Colonic mucosa (tissue), 4 donors: ENCODE data around the gene SAMD13. TPM values are rescaled to one million over a fixed set of nuclear protein-coding genes. Genes with fewer than 3 reads are reported as not detected.

Experiments
- DNase-seq: peaks from one replicate; pipeline ENCODE4 v3.0.0-alpha.2; 2020
- H3K27ac ChIP-seq: fragments of 200-600 bp; one replicate; pipeline ENCODE4 v1.8.0; 2021
- H3K27me3 ChIP-seq: fragments of 200-600 bp; one replicate; pipeline ENCODE4 v1.8.0; 2021
- H3K36me3 ChIP-seq: fragments of 200-600 bp; one replicate; pipeline ENCODE4 v1.8.0; 2021
- H3K4me1 ChIP-seq: fragments of 200-600 bp; one replicate; pipeline ENCODE4 v1.8.0; 2021; ENCODE audit warnings: mild to moderate bottlenecking
- H3K4me3 ChIP-seq: fragments of 200-600 bp; one replicate; pipeline ENCODE4 v1.8.0; 2021
- H3K9ac ChIP-seq, 2 donors: one replicate each; pipeline ENCODE4 v1.7.0; 2013; ENCODE audit warnings: control low read depth in 2 of 2, low read depth in 2 of 2, low read length in 2 of 2
- H3K9me3 ChIP-seq: fragments of 200-600 bp; one replicate; pipeline ENCODE4 v1.8.0; 2021
- CTCF ChIP-seq: fragments of 200-600 bp; IDR thresholded peaks from one replicate; pipeline ENCODE4 v1.8.0; 2022; ENCODE audit warnings: antibody characterized with exemption, mild to moderate bottlenecking
- intact Hi-C: fragments of 100-400 bp; cut with DNase I; formaldehyde crosslinking; loops from one replicate; pipeline ENCODE4 v1.14.1; 2022
- total RNA-seq, 2 donors: library from RNA; stranded (reverse); fragmentation: NEBNext Ultra II Directional in 1 of 2; extraction: Animal tissue kit (Norgen Biotek cat#: 25700) in 1 of 2; gene quantifications; one replicate each; pipeline ENCODE4 v1.2.1, GENCODE V29; 2021
- donor health status: healthy.
- donor health status: DM: no; HTN: no; CAD: no.
- donor health status: DM: no; HTN: no; CAD: no.

SAMD13 gene
- total RNA-seq, 2 donors from 2014 or later: 22.2 to 31.0 TPM

DNA sequence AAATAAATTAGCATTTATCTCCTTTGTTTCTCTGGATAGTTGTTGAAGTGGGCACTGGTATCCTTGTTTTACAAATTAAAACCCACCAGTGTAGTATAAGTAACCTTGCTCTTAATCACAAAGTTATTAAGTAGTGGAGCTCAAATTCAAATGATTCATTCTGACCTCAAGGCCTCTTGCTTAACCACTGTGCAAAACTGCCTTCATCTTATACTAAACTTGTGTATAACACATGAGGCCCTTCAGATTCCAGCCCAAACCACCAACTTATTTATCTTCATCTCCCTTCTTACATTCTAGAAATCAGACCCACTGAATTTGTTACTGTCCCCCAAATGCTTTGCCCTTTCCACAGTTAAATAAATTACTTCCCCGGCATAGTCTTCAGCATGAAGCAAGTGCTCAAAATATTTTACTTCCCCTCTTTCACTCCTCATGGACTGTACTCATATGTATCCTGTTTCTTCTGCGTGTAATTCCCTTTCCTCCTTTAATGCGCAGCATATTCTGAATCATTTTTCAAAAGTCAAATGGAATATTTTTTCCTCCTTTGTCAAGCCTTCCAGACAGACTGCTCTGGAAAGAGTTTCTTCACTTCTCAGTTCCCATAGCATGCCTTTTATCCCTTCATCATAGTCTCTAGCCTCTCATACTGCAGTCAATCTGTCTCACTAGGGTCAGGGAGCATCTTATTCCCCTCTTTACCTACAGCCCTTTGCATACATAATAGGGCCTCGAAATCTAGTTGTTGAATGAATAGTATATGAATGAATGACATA, 77.8 kb downstream of the SAMD13 start:
- intact Hi-C loops: no loop called here
- H3K27me3 ChIP-seq: no peaks in the 10 kb centered on the region
- DNase-seq: no peak
- no peaks in the 10 kb centered on the region for H3K36me3 ChIP-seq
- no peaks in the 10 kb centered on the region for H3K9me3 ChIP-seq
- no peak for TF ChIP-seq CTCF
- no peaks in the 10 kb centered on the region for H3K4me1 ChIP-seq
- no peak overlapping the region for H3K27ac ChIP-seq
- no peak overlapping the region for H3K9ac ChIP-seq
- H3K4me3 ChIP-seq: no peak overlapping the region

DNA sequence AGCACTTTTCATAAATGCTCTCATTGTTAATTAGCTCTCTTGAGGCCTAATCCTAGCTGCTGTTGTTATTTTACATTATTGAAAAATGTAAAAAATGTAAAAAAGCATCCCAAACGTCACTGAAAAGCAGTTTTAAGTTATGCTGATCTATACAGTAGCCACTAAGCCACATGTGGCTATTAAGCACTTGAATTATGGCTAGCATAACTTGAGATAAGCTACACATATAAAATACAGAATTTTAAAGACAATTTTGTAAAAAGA, 78.3 kb downstream of the SAMD13 start:
- H3K36me3 ChIP-seq: no peaks in the 10 kb centered on the region
- H3K4me3 ChIP-seq: no peak overlapping the region
- no peak for DNase-seq
- TF ChIP-seq CTCF: no peak
- no peak overlapping the region for H3K27ac ChIP-seq
- no peak overlapping the region for H3K9ac ChIP-seq
- no peaks in the 10 kb centered on the region for H3K4me1 ChIP-seq
- H3K27me3 ChIP-seq: no peaks in the 10 kb centered on the region
- H3K9me3 ChIP-seq: no peaks in the 10 kb centered on the region
- intact Hi-C loops: no loop called here

- DNase-seq: no peak
- intact Hi-C loops: no loop called here
- no peak for TF ChIP-seq CTCF
- H3K4me3 ChIP-seq: no peak overlapping the region
- H3K27me3 ChIP-seq: no peaks in the 10 kb centered on the region
- H3K36me3 ChIP-seq: no peaks in the 10 kb centered on the region
- no peak overlapping the region for H3K27ac ChIP-seq
- H3K9me3 ChIP-seq: no peaks in the 10 kb centered on the region
- no peaks in the 10 kb centered on the region for H3K4me1 ChIP-seq
- H3K9ac ChIP-seq: no peak overlapping the region
Observed at GRCh38 chr1:84382127-84382526, 80.6 kb downstream of the SAMD13 start.

- Histone ChIP-seq H3K9ac (no peak overlapping the region), H3K4me1 (no peaks in the 10 kb centered on the region), H3K36me3 (no peaks in the 10 kb centered on the region), H3K9me3 (no peaks in the 10 kb centered on the region), H3K4me3 (no peak overlapping the region), H3K27me3 (no peaks in the 10 kb centered on the region), H3K27ac (no peak overlapping the region)
- intact Hi-C loops: no loop called here
- no peak for TF ChIP-seq CTCF
- DNase-seq: no peak
Observed at GRCh38 chr1:84385347-84385746, 83.8 kb downstream of the SAMD13 start.

DNA sequence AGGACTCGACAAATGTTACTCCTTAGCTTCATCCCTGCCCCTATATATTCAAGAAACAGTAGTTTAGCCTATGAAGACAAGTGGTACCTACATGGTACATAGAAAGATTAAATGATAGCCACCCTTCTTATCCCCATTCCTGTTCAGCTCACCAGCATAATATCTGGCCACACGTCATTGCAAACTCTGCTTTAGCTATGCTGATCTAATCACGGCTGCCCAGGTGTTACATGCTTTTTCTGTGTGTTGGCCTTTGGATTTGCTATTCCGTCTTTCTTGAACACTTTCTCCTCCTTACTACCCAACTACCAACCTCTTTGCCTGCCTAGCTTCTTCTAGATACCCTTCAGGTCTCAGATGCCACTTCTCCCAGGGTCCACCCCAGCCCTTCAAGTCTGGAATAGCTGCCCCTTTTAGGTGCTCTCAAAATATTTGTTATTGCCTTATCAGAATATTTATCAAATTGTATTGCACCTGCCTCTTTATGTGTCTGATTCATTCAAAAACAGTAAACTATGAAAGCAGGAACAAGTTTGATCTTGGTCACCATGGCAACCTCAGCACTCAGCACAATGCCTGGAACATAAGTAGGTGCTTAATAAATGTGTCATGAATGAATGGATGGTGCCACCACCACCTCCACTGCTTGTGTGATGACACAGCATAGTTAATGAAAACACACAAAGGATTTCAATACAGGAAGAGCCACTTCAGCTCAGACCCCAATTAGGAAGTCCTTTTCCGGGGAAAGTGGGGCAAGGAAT, 85.4 kb downstream of the SAMD13 start:
- DNase-seq: no peak
- no peak overlapping the region for H3K27ac ChIP-seq
- intact Hi-C loops: no loop called here
- no peaks in the 10 kb centered on the region for H3K4me1 ChIP-seq
- no peak overlapping the region for H3K4me3 ChIP-seq
- no peak for TF ChIP-seq CTCF
- no peaks in the 10 kb centered on the region for H3K27me3 ChIP-seq
- H3K36me3 ChIP-seq: no peaks in the 10 kb centered on the region
- H3K9me3 ChIP-seq: no peaks in the 10 kb centered on the region
- no peak overlapping the region for H3K9ac ChIP-seq
